GM18519 (cell line): ENCODE measurements around the gene TMEM144.

Experiments used
- ATAC-seq: cut with Tn5 transposase; IDR thresholded peaks from one replicate; pipeline ENCODE4 v1.9.1; 2021; ENCODE audit warnings: mild to moderate bottlenecking, moderate library complexity; ENCODE audit not compliant: unreplicated experiment, low FRiP score

The TMEM144 gene

DNA sequence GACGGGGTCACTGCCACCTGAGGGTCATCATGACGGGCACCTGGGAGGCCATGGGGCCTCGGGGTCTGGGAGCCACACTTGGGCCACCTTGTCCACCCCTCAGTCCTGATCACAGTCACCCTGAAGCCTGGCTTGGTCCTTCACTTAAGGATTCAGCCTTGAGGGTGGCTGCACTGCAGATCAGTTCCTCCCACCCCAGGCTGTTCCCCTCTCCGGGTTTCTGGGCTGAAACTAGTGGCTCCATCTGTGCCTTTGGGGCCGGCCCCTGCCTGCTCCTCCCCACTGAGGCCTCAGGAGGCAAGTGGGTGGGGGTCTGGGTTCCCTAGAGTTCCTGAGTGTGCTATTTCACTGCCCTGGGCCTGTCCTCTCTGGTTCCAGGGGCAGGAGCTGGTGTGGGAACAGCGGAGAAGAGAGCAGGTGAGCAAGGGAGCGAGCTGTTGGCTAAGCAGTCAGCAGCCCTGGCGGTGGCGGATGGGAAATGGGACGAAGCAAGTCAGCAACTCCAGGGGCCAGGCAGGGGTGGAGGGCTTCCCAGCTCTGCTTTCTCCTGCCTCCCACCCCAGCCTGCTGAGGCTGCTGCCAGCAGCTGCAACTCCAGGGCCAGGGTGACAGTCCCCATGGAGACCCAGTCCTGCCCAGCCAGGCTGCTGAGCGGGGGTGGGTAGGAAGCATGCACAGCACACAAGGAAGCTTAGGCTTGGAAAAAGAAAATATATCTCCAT, 81.2 kb downstream of the TMEM144 start:
- ATAC-seq: no peak

DNA sequence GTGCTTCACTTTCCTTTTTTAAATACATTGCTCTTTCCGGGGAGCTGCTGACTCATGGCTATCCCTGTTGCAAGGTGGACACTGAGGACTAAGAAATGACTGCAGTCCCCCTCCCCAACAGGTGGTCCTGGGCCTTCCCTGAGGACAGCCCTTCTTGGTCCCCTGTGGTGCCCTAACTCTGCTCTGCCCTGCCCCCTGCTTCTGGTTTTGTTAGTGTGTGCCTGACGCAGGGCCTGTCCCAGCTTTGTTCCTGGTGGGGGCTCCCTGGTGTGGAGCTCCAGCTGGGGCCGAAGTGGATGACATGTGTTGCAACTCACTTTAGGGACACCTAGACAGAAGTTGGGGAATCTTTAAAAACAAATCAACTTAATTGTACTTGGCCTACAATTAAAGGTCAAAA, 81.9 kb downstream of the TMEM144 start:
- ATAC-seq: no peak

DNA sequence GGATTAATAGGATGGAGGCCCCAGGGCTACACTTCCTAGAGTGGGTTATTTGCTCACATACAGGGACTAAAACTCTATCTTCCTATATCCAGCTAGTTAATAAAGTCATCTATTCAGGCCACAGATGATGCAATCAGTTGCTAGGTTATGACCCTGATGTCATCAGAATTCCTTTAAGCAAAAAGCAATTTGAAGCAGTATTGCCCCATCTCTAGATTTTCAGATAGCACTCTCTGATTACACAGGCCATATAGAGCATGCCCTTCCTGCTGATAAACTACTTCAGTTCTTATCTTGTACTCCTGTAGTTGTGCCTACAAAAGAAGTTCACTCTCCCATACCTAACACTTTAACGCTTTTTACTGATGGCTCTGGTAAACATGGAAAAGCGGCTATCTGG, 84.8 kb downstream of the TMEM144 start:
- ATAC-seq: no peak

DNA sequence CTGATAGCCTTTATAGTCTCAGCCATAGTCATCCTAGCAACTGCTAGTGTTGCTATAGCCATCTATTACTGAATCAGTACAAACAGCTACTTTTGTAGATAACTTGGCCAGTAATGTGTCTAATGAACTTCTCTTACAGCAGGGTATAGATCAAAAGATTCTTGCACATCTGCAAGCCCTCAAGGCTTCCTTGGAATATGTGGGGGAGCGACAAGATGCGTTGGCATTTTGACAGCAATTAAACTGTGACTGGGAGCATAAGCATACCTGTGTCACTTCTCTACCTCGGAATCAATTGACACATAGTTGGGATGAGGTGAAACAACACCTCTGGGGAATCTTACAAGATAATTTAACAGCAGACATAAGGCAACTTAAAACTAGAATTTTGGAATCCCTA, 87.6 kb downstream of the TMEM144 start:
- ATAC-seq: no peak

DNA sequence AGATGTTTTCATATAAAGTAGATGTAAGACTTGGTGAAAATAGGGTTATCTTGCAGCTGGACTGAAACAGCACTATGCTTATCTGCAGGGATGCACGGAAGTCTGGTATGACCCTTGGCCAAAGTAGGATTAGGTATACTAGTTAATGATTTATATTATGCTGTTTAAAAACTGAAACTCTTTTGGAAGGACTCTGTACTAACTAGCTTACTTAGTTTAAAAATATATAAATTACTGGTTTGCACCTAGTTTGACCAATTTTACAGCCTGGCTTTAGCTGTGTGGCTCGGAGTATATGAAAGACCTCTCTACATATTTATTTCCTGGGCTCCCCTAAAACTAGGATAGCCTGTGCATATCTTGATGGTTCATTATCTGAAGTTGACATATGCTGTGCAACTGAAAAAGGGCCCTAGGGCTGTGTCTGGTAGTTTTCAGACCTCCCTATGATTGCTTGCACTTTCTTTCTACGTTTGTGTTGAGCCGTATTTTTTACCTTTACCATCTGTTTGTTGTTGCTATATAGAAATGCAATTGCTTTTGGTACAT, 89.2 kb downstream of the TMEM144 start:
- ATAC-seq: no peak

GRCh38 chr4:158300012-158300411, 89.7 kb downstream of the TMEM144 start:
- no peak for ATAC-seq

- no peak for ATAC-seq
These were observed 92.0 kb downstream of the TMEM144 start for GRCh38 chr4:158302076-158302866.

- no peak for ATAC-seq
These were observed 94.4 kb downstream of the TMEM144 start for GRCh38 chr4:158304694-158305093.
